SU-DHL-6 (cell line): Measurements from ENCODE around the gene IMPG2.

Experiments
- EZH2phosphoT487 ChIP-seq: fragments of 200-600 bp; sonication (generic), shearing (Covaris generic); conservative IDR thresholded peaks from 2 replicates; pipeline ENCODE4 v1.6.1; 2018; ENCODE audit warnings: mild to moderate bottlenecking, antibody characterized with exemption, low read length, moderate library complexity, mixed read lengths
- TF ChIP-seq, protein P1 (sequence below): fragments of 200-600 bp; sonication (generic); IDR thresholded peaks from one replicate; pipeline ENCODE4 v1.5.1; 2017; ENCODE audit warnings: antibody characterized with exemption, mild to moderate bottlenecking, low read length, moderate library complexity; ENCODE audit not compliant: insufficient read depth, poor library complexity, severe bottlenecking

GRCh38 chr3:101320475-101320874 lies at the start of gene IMPG2:
- TF ChIP-seq, protein P1, sequence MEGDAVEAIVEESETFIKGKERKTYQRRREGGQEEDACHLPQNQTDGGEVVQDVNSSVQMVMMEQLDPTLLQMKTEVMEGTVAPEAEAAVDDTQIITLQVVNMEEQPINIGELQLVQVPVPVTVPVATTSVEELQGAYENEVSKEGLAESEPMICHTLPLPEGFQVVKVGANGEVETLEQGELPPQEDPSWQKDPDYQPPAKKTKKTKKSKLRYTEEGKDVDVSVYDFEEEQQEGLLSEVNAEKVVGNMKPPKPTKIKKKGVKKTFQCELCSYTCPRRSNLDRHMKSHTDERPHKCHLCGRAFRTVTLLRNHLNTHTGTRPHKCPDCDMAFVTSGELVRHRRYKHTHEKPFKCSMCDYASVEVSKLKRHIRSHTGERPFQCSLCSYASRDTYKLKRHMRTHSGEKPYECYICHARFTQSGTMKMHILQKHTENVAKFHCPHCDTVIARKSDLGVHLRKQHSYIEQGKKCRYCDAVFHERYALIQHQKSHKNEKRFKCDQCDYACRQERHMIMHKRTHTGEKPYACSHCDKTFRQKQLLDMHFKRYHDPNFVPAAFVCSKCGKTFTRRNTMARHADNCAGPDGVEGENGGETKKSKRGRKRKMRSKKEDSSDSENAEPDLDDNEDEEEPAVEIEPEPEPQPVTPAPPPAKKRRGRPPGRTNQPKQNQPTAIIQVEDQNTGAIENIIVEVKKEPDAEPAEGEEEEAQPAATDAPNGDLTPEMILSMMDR: no peak
- TF ChIP-seq EZH2phosphoT487: no peak
